Measurements from ENCODE around the gene HOXD8.

Gene HOXD8

GRCh38 chr2:176114930-176115625 is 14.4 kb upstream of the HOXD8 start:
- no peak for DNase-seq

GRCh38 chr2:176115883-176116813 is 13.4 kb upstream of the HOXD8 start, which contains the start of gene HOXD10:
TSS of gene HOXD10 (plus strand) at chr2:176116778. CDS start at chr2:176116834, 56 bp downstream.
- DNase-seq: no peak

- DNase-seq: no peak
Observed at GRCh38 chr2:176117162-176117822, 12.2 kb upstream of the HOXD8 start.

GRCh38 chr2:176117823-176118371 is 11.6 kb upstream of the HOXD8 start:
- DNase-seq: no peak

- no peak for DNase-seq
Observed at GRCh38 chr2:176118601-176119339, 10.7 kb upstream of the HOXD8 start.

GRCh38 chr2:176120364-176121189 is 8.9 kb upstream of the HOXD8 start:
- no peak for DNase-seq

- no peak for DNase-seq
Observed at GRCh38 chr2:176121190-176122051, 8.1 kb upstream of the HOXD8 start.

- DNase-seq: no peak
Observed at GRCh38 chr2:176122052-176122682, 7.3 kb upstream of the HOXD8 start.

- no peak for DNase-seq
Observed at GRCh38 chr2:176122683-176123410, 6.7 kb upstream of the HOXD8 start, which contains the start of gene HOXD9. TSS of gene HOXD9 (plus strand) at chr2:176122719. CDS start at chr2:176122769, 50 bp downstream.

GRCh38 chr2:176123411-176124109 is 5.9 kb upstream of the HOXD8 start:
- no peak for DNase-seq

- DNase-seq: no peak
Observed at GRCh38 chr2:176124110-176124946, 5.2 kb upstream of the HOXD8 start.

GRCh38 chr2:176124947-176125771 is 4.3 kb upstream of the HOXD8 start:
- no peak for DNase-seq

GRCh38 chr2:176125772-176126054 is 3.8 kb upstream of the HOXD8 start:
- no peak for DNase-seq

GRCh38 chr2:176126929-176127773 is 2.4 kb upstream of the HOXD8 start:
- peak in 42 of 56 donors; percentile 0 to 83 (median 26) for DNase-seq

All from nucleus accumbens (tissue), 56 donors.